Activated T-cell treated with anti-CD3 and anti-CD28 coated beads for 24 hours (primary cell): ENCODE data around the gene ST6GALNAC6.
"Not testable (repeated sequence)": the region's sequence is repeated elsewhere in the genome, so short reads cannot be mapped to it uniquely, and the experiment has no call there.

Experiments
- DNase-seq: peaks from one replicate; pipeline ENCODE4 v3.0.0-alpha.2; 2020; ENCODE audit warnings: low read depth

ST6GALNAC6 gene

DNA sequence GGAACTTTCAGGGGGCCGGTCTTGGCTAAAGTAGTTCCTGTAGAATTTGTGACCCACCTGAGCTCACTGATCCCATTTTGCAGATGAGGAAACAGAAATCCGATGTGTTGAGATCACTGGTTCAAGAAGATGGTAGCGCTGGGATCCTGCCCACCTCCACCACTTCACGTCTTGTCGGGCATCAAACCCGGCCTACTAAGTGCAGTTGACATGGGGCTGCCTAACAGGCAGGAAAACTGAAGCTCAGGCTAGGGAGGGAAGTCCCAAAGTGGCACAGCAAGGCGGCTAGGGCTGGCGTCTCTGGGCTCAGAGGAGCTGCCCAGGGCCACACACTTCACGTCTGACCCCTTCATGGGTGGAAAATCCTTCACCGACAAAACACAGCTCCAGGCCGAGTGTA, 44.4 kb downstream of the ST6GALNAC6 start:
- no peak for DNase-seq

DNA sequence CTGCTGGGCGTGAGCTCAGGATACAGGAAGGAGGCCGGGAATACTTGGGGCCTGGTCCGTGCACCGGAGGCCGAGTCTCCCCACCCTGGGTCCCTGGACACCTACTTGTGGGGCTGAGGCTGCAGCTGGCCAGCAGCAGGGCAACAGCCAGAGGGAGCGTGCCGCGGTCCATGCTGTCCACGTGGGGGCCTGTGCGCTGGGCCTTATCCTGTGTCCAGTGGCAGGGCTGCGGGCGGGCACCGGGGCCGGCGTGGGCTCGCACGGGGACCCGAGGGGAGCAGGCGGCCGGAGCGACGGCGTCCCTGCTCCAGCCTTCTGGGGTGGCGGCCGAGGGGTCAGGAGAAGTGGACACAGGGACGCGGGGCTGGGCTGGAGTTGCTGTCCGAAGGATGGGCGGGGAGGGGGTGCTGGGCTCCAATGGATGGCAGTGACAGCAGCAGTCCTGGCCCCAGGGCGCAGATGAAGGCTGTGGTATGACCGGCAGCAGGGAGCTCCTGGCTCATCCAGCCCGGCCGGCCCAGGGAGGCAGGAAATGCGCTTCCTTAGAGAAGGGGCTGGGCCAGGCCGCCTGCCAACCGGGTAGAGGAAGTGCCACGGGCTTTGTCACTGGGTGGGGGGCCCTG, 45.1 kb downstream of the ST6GALNAC6 start, which contains the start of gene ENG:
Gene ENG (minus strand): TSS at position 475 of the 623 bp plus-strand sequence. CDS start 303 bp downstream, at position 172.
- no peak for DNase-seq

DNA sequence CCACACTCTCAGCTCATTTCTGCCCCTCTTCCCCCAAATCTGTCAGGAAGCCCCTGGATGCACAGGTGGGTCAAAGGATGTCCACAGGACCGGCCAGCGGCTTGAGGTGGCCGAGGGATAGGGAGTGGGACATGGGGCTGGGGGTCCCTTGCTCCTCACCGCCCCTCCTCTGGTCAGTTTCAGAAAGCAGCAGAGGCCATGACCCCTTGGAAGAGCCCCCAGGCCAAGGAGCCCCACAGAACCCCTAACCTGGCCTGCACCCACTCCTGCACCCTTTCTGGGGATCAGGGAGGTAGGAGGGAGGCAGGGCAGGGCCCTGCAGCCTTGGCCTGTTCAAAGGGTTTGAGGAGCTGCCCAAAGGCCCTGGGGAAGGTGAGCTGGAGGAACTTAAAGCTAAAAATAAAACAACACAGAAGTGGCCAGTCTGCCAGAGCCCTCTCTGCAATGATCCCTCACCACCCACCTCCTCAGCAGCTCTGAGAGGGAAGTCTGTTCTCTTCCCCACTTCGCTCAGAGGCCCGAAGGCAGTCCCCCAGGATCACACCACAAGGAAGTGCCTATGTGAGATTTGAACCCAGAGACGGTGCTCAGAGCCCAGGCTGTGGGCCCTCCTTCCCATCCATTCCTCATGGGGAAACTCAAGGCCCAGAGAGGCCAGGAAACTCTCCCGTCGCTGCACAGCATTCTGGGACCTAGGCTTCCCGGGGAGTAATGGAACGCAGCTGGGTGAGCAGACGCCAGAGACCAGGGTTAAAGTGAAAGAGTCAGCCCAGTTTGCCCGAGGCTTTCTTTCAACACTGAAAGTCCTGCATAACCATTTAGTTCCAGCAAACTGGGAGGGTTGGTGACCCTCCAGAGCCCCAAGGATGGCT, 45.9 kb downstream of the ST6GALNAC6 start:
- no peak for DNase-seq

DNA sequence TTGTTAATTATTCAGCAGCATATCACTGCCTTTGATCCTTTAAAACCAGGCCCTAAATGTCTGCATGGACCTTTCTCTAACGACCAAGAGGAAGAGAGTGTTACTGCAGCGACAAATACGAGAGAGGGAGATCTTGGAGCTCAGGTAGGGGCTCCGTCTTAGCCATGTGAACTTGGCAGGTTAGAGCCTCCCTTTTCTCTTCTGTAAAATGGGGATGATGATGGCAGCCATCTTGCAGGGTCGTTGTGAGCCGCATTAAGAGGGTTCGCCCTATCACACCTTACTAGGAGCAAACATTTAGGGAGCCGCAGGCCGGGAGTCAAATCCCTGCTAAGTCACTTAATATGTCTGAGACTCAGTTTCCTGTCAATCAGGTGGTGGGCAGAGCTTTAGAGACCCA, 46.6 kb downstream of the ST6GALNAC6 start:
- DNase-seq = no peak

GRCh38 chr9:127850286-127850830, 49.0 kb downstream of the ST6GALNAC6 start:
- no peak for DNase-seq

DNA sequence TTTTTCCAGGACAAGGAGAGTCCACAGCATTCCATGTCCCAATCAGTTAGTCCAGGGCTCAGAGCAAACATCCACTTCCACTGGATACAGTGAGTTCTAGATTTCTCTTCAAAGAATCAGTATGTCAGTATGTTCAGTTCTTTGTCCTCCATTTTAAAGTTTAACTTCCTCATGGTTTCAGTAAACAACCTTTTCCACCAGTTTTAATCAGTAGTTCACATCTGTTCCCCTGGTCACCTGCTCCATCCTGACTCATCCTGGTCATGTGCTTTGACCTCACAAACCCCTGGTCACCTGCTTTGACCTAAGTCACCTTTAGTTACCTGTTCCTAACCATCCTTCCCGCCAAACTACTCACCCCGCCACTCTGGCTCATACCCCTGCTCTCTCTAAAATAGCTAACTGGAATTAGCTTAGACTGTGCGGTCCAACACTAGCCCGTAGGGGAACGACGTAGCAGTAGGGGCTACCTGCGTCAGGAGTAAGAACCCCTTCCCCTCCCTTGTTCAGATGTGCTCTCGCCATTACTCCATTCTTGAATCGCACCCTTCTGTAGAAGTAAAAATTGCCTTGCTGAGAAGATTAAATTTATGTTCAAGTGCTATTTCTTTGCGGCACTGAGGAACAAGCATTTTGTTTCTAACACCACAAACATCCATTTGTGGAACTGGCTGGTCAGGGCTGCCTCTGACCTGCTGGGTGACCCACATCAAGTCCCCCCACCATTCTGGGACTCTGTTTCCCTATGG, 50.5 kb downstream of the ST6GALNAC6 start:
- DNase-seq = no peak

GRCh38 chr9:127847833-127848755, 51.3 kb downstream of the ST6GALNAC6 start:
- no peak for DNase-seq

GRCh38 chr9:127847178-127847510, 52.3 kb downstream of the ST6GALNAC6 start:
- no peak for DNase-seq

- DNase-seq = no peak
These were observed 52.8 kb downstream of the ST6GALNAC6 start for GRCh38 chr9:127846443-127847177.

DNA sequence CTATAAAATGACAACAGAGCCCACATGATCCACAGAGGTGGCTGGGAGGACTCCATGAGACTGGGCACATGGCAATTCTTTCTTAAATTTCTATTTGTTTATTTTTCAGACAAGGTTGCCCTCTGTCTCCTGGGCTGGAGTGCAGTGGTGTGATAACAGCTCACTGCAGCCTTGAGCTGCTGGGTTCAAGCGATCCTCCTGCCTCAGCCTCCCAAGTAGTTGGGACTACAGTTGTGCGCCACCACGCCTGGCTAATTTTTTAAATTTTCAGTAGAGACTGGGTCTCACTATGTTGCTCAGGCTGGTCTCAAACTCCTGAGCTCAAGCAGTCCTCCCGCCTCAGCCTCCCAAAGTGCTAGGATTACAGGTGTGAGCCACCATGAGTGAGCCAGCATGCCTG, 53.8 kb downstream of the ST6GALNAC6 start:
- not testable (repeated sequence) for DNase-seq

DNA sequence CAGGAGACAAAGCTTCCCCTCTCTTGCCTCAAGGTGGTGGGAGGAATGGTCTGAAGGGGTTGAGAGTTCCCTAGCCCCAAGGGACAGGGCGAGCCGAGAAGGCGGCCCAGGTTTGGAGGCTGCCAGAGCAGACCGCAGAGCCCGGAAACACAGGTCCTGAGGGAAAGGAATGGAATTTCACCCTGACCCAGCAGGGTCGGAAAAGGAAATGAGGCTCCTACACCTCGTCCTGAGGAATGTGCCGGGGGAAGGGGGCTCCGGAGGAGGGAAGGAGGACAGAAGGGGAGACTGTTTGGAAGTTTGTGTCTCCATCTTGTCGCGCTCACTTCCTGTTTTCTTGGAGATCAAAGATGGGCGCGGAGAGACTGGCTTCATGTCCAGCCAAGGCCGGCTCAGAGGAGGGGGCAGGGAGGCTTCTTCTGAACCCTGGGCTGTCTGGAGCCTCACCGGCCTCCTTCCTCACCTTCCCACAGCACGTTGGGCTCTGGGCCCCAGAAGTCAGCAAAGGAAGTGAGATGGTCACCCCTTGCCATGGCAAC, 54.5 kb downstream of the ST6GALNAC6 start:
- no peak for DNase-seq

GRCh38 chr9:127841087-127841835, 58.1 kb downstream of the ST6GALNAC6 start:
- DNase-seq = no peak

GRCh38 chr9:127838375-127839078, 60.9 kb downstream of the ST6GALNAC6 start:
- no peak for DNase-seq

GRCh38 chr9:127837346-127837745, 62.1 kb downstream of the ST6GALNAC6 start:
- no peak for DNase-seq

- not testable (repeated sequence) for DNase-seq
These were observed 62.8 kb downstream of the ST6GALNAC6 start for GRCh38 chr9:127836561-127836960.

DNA sequence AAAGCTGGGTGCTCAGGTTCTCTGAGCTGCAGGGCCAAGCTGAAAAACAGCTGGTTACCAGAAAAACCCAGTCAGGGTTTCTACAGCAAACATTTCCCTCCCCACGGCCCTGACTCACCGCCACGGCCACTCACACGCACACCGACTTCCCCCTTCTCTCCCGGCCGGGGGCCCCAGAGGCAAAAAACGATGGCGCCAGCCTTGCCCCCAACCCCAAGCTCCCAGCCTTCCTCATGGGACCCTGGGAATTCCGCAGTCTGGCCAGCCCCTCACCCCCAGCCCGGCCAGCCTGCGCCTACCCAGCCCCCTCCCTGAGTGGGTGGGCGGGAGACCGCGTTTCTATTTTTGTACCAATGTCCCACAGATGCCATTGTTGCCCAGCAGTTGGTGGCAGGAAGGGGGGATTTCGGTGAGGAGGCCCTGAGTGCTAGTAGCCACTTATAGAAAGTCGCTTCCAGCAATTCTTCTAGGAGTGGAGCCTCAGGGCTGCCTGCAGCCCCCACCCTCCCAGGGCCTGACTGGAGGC, 63.3 kb downstream of the ST6GALNAC6 start:
- no peak for DNase-seq
